ENCODE results near the gene ZNF530.

ZNF530 gene

GRCh38 chr19:57558525-57558924, 41.2 kb upstream of the ZNF530 start:
- H3K27me3 ChIP-seq (ENCODE audit: insufficient read depth, poor library complexity, severe bottlenecking) = no peaks in the 10 kb centered on the region
- TF ChIP-seq POLR2AphosphoS5 (IDR thresholded peaks at IDR 0.05; ENCODE audit: low read depth) (no peak), REST (IDR thresholded peaks at IDR 0.05; ENCODE audit: insufficient replicate concordance, low read depth) (no peak), GABPA (IDR thresholded peaks at IDR 0.05; ENCODE audit: low read depth) (no peak), SPI1 (IDR thresholded peaks at IDR 0.05; ENCODE audit: borderline replicate concordance, low read depth) (no peak), CTCF (IDR thresholded peaks at IDR 0.05; ENCODE audit: insufficient read depth, low read length) (no peak)
- H3K27ac ChIP-seq (replicated peaks) = peak overlapping the region; percentile 86
- no peak for DNase-seq (ENCODE audit: low read depth in 1 of 2, low spot score in 1 of 2)
- peak overlapping the region; percentile 99 for H3K4me3 ChIP-seq (replicated peaks; ENCODE audit: insufficient read depth, low read length)

- peak overlapping the region; percentile 99 for H3K4me3 ChIP-seq (replicated peaks; ENCODE audit: insufficient read depth, low read length)
- H3K27me3 ChIP-seq (ENCODE audit: insufficient read depth, poor library complexity, severe bottlenecking) = no peaks in the 10 kb centered on the region
- H3K27ac ChIP-seq (replicated peaks) = peak overlapping the region; percentile 86
- no peak for TF ChIP-seq REST (IDR thresholded peaks at IDR 0.05; ENCODE audit: insufficient replicate concordance, low read depth)
- TF ChIP-seq SPI1 (IDR thresholded peaks at IDR 0.05; ENCODE audit: borderline replicate concordance, low read depth) = no peak
- TF ChIP-seq GABPA (IDR thresholded peaks at IDR 0.05; ENCODE audit: low read depth) = no peak
- TF ChIP-seq POLR2AphosphoS5 (IDR thresholded peaks at IDR 0.05; ENCODE audit: low read depth) = no peak
- TF ChIP-seq CTCF (IDR thresholded peaks at IDR 0.05; ENCODE audit: insufficient read depth, low read length) = no peak
- DNase-seq (ENCODE audit: low read depth in 1 of 2, low spot score in 1 of 2) = peak in 1 of 2 experiments; percentile 48
These were observed 40.7 kb upstream of the ZNF530 start for GRCh38 chr19:57559008-57559403.

- Histone ChIP-seq H3K27ac (replicated peaks) (peak within 1 kb of the TSS; percentile 86), H3K4me3 (replicated peaks; ENCODE audit: insufficient read depth, low read length) (peak within 1 kb of the TSS; percentile 99), H3K27me3 (ENCODE audit: insufficient read depth, poor library complexity, severe bottlenecking) (no peaks in the 10 kb centered on the region)
- DNase-seq (ENCODE audit: low read depth in 1 of 2, low spot score in 1 of 2) = peak; percentile 85 to 92
- TF ChIP-seq REST (IDR thresholded peaks at IDR 0.05; ENCODE audit: insufficient replicate concordance, low read depth) (peak; percentile 38), CTCF (IDR thresholded peaks at IDR 0.05; ENCODE audit: insufficient read depth, low read length) (no peak), GABPA (IDR thresholded peaks at IDR 0.05; ENCODE audit: low read depth) (peak; percentile 97), POLR2AphosphoS5 (IDR thresholded peaks at IDR 0.05; ENCODE audit: low read depth) (peak; percentile 76; the same call in 1 of the 2 replicates), SPI1 (IDR thresholded peaks at IDR 0.05; ENCODE audit: borderline replicate concordance, low read depth) (no peak)
These were observed 40.2 kb upstream of the ZNF530 start, which contains the start of gene ZNF550 for GRCh38 chr19:57559404-57560025. Gene ZNF550 (minus strand): TSS chr19:57559863. CDS start chr19:57559682, 181 bp downstream.

Data from HL-60 (cell line).